ENCODE measurements around the gene RPL4.

RPL4 gene

DNA sequence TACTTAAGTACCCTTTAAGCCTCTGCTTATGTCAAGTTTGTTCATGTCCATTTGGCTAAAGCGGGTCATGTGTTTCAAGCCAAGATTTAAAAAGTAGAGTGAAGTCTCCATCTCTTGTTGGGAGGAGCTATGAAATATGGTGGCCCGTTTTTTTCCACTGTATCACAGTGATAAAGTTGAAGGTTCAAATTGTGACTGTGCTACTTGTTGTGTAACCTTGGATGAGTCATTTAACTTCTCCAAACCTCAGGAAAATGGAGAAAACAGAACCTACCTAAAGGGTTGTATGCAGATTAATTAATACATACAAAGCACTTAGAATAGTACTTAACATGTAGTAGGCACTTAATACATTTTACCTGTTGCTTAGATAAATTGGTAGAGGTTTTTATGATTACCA is 50.5 kb downstream of the RPL4 start:
- no peak for DNase-seq

DNA sequence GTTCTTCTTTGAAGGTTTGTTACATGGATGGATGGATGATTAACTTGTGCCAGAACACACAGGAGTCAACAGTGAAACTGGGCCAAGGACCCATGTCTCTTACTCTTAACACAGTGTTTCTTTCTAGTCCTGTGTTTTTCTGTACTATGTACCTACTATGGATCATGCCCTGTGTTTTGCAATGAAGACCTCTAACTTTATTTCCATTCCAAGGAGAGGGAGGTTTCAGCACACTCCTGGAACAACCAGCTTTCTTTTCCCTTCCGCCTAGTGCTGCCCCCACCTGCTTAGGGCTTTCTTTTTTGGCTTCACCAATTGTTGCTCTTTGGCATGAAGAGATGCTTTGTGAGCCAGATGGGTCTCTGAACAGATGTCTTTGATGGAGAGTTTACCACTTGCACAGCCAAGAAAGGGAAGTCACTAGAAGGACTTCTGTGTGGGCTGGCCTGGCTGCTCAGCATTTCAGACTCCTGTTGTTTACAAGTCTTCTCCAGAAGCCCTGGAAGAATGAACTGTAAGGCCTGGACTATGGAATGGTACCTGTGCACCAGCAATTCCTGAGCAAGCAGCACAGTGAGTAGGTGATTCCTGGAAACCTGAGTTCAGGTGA is 51.6 kb downstream of the RPL4 start:
- DNase-seq = no peak

DNA sequence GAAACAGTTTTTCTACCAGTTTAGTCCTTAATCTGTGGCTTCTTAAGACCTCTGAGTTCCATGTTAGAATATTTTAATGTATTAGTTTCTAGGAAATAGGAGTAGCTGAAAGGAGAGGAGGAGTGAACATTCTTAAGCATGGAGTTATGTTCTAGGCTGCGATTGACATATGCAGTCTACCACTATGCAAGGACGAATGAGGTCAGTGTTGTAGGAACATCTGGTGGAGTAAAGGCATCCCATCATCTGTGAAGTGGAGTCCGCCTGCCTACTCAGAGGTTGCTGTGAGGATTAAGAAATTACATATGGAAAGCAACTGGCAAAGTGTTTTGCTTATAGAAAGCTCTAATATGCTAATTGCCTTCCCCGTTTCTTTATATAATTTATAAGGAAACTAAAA is 52.2 kb downstream of the RPL4 start:
- DNase-seq = no peak

All from right forelimb (tissue), 1 donor.